Activated CD4-positive, CD25-positive, alpha-beta regulatory T cell treated with anti-CD3 and anti-CD28 coated beads, Interleukin-2, amount 50 U/mL, for 16 hours (primary cell): Measurements from ENCODE around the gene MFSD6.
"Not testable (repeated sequence)": the region's sequence is repeated elsewhere in the genome, so short reads cannot be mapped to it uniquely, and the experiment has no call there.

Source experiments
- DNase-seq: peaks from one replicate; pipeline ENCODE4 v3.0.0-alpha.2; 2020; ENCODE audit warnings: low read depth, low spot score

The MFSD6 gene

DNA sequence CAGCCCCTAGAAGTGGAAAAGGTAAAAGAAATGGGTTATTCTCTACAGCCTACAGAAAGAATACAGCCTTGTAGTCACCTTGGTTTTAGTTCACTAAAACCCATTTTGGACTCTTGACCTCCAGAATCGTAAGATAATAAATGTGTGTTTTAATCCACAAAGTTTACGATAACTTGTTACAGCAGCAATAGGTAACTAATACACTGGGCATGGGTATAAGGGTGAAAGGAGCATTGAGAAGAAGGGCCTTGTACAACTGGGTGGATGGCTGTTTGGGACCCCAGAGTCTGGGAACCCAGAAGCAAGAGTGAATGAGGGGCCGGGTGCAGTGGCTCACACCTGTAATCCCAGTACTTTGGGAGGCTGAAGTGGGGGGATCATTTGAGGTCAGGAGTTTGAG lies 2.2 kb upstream of the MFSD6 start:
- DNase-seq = no peak

GRCh38 chr2:190406805-190407204 lies 1.4 kb upstream of the MFSD6 start:
- DNase-seq = no peak

- DNase-seq = peak; percentile 5
These were observed 901 bp upstream of the MFSD6 start for GRCh38 chr2:190407246-190407661.

DNA sequence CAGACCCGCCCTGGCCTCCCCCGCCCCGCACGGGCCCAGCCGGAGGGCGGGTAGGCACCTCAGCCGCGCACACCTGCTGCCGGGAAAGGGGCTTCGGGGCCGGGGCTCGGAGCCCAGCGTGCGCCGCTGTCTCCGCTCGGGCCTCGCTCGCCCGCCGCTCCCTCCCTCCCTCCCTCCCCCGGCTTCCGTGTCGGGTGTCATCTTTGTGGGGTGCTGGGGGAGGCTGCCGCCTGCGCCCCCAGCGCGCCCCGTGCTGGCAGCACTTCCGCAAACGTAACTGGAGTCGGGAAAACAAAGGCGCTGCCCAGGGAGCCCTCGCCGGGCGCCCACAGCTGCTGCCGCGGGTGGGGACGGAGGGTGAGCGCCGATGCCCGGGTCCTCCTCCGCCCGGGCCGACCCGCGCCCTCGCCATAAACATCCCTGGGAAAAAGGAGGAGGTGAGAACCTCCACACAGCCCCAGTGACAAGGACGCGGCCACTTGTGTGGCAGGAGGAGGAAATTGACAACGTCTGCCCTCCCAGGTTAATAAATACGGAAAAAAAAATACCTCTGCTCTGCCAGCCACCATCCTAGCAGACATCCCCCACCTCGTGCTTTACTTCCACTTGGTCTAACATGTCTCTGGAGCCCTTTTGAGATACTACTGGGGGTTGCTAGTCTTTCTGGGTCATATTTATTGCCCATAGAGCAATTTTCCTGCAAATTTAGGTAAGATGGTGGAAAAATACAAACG lies 550 bp downstream of the MFSD6 start:
- DNase-seq = peak; percentile 42

GRCh38 chr2:190409616-190410015 lies 1.5 kb downstream of the MFSD6 start:
- no peak for DNase-seq

DNA sequence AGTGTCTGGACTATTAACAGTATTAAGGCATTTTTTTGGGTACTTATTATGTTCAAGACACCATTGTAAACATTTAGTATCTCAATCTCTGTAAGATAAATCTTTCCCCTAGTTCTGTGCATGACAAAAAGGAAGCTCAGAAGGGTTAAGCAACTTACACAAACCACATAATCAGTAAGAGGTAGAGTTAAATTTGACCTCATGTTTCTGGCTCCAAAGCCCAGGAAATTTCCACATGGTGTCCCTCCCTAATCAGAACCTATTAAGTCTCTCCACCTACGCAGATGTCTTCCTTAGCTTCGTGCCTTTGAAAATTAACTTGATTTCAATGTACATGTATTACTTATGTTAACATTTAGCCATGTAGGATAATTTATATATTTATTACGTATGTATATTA lies 2.0 kb downstream of the MFSD6 start:
- DNase-seq = no peak

DNA sequence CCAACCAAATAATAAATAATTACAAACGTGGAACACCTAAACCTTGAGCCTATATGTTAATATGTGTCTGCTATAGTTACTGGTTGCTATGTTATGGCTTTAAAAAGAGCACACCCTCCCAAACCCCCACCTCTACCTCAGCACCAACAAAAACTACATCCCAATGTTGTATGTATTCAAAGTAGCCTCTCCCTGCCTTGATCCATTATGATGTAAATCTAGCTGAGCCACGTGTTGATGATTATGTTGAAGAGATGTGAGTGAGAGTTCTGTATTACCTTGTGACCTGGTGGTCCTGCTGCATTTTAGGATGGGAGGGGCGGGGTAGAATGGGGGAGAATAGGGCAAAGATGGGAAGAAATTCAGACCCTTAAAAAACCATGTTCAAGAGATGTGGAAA lies 4.8 kb downstream of the MFSD6 start:
- no peak for DNase-seq

- DNase-seq = no peak
These were observed 5.3 kb downstream of the MFSD6 start for GRCh38 chr2:190413421-190413820.

- no peak for DNase-seq
These were observed 7.1 kb downstream of the MFSD6 start for GRCh38 chr2:190415251-190415650.

DNA sequence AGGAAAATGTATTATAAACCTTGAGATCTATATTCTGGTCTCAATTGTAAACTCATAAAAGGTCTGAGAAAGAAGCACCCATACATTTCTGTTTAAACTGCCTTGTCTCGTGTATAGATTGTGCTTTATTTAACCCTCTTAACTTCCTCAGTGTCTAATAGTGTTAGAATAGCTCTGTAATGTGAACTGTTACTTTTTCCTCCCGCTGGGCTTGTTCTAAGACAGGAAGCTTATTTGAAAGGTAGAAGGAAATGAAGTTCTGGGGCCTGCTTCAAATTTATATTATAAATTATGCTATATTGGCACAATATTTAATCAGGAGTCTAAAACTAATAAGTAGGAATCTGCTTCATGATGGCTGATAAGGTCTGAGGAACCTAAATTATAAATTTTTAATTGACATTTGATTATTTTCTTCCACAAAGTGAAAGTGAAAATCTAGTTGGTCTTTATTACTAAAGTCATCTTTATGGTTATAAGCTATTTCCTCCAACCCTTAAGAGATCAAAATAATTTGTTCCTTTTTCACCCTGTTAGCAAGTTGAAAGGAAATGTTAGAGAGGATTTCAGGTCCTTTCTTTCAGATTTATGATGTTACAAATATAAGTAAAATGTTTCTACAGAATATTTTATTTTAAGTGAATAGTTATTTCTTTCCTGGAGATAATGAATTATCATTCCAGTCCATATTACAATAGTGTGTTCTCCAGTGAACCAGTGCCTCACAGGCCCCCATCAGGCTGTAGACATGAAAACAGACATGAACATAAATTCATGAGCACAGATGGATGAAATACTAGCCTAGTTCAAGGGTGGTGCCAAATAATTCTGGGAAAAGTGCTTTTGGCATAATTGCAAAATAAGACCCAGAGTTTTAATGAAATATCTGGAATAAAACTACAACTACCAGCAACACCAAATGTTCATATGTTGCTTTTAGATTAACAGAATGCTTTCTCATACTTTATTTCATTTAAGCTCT lies 7.9 kb downstream of the MFSD6 start:
- DNase-seq = no peak

DNA sequence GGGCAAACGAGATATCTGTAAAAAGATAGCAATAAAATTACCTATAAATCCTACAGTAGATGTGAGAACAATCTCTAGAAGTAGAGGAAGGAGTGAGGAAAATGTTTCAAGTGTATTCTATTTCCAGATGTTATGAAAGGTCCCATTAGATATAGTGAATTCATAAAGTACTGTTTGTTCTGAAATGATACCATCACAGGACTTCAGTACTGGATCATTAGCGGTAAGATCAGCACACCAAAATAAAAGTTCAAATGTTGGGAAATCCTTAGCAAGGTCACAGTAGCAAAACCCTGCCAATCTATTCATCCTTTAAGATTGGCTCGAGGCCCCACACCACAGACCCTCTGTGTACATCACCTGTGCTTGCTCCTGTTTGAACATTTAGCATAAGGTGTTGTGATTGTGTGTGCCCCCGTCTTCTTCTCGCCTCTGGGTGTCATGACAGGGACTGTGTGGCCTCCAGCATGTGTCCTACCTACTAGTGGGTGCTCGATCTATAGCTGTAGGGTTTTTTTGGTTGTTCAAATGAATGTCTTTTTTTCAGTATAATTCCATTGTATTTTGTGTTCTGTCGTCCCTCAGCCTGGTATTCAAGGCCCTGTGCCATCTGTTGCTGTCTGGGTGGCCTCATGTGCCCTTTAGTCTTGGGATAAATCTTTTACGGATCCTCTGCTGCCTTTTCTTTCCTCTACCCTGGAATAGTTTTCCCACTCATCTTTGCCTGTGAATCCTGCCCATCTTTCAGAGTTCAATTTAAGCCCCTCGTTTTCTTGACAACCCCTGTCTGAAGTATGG lies 9.1 kb downstream of the MFSD6 start:
- DNase-seq = no peak

DNA sequence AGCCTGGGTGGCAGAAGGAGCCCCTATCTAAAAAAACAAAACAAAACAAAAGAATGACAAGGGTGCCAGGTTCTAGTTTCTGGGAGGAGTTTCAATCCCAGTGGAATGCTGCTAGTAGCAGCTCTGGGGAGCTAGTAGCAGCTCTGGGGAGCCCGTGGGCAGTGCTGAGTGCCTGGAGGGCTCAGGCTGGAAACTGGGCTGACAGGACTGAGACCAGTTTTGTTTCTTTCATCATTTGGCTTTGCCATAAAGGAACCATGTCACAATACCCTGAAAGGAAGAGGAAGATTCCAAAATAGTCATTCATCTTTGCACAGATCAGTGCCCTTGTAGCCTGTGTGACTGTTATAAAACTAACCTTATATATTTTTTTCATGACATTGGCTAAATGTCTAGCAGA lies 10.6 kb downstream of the MFSD6 start:
- no peak for DNase-seq

- DNase-seq = no peak
These were observed 12.6 kb downstream of the MFSD6 start for GRCh38 chr2:190420801-190421200.

- DNase-seq = no peak
These were observed 17.2 kb downstream of the MFSD6 start for GRCh38 chr2:190425221-190425866.

DNA sequence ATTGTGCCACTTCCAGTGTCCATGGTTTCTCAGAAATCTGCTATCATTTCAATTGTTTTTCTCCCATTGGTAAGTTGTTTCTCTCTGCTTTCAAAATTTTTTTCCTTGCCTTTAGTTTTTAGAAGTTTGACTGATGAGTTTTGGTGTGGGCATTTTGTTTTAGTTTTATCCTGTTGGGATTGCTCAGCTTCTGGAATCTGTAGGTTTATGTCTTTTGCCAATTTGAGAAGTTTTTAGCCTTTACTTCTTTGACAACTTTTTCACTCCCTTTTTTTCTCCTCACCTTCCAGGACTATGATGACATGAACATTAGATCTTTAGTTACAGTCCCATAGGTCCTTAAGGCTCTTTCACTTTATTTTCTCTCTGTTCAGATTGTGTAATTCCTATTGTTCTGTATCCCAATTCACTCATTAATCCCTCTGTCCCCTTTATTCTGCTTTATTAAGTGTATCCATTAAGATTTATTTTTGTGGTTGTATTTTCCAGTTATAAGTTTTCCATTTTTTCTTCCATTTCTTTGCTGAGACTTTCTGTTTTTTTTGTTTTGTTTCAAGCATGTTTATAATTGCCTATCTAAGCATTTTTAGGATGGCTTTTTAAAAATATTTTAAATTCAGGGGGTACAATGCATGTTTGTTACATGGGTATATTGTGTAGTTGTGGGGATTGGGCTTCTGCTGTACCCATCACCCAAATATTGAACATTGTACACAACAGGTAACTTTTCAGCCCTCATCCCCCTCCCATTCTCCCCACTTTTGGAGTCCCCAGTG lies 17.9 kb downstream of the MFSD6 start:
- DNase-seq = no peak

- DNase-seq = not testable (repeated sequence)
These were observed 22.7 kb downstream of the MFSD6 start for GRCh38 chr2:190430866-190431265.

DNA sequence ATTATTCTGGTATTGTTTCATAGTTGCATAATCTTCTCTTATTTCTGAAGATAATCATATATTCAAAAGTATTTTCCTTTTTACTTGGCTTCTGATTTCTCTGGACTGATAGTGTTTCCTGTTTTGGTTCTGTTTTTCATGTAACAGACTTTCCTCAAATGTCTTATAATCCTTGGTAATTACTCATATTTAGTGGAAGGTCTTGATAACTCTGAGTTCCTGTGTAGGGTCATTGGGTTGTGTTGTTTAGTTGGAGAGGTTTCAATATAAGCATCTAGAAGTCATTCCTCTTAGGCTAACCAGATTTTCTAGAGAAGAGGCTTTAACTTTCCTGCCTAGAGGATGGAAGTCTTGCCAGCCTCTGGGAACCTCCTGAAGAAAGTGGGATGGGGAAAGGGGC lies 23.8 kb downstream of the MFSD6 start:
- no peak for DNase-seq

DNA sequence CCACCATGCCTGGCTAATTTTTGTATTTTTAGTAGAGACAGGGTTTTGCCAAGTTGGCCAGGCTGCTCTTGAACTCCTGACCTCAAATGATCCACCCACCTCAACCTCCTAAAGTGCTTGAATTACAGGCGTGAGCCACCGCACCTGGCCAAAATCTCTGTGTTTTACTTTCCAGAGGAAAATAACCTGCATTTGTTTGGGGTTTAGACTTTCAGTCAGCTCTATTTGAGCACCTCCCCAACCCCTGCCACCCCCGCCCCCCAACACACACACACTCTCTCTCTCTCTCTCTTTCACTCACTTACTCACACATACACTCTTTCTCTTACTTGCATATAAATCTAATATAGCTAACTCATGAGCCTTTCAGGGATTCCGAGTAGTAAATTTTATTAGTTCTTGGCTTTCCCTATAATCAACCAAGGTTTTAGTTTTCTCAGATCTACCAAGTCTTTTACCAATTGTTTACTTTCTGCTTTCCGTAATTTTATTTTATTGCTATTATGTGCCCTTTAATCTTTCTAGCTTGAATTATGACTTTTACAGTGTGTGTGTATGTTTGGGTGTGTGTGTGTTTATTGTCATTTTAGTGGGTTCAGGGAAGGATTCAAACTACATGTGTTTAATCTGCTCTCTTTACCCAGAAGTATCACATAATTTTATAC lies 24.5 kb downstream of the MFSD6 start:
- no peak for DNase-seq

DNA sequence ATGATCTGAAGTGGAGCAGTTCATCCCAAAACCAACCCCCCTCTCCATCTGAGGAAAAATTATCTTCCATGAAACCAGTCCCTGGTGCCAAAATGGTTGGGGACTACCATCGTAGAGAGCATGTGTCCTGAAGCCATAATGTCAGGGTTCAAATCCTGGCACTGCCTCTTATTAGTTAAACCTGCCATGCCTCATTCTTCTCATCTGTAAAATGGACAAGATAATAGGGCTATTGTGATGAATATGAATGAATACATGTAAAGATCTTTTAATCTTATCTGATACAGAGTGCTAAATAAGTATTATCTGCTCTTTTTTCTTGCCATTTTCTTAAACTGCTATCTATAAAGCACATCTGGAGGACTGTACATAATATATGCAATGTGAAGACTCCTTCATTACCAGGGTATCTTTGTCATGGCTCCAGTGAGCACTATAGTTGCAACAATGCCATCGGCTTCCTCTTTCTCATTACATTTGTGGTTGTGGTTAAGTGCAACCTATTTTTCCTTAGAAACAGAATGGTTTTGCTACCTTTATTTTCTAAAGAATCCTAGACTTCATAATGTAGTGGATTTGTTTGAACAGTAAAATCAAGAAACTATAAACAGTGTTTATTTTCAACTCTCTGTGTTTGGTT lies 27.0 kb downstream of the MFSD6 start:
- no peak for DNase-seq

- no peak for DNase-seq
These were observed 28.4 kb downstream of the MFSD6 start for GRCh38 chr2:190436557-190436956.
